ENCODE measurements around the gene EXOC3L4. TPM values are rescaled to one million over a fixed set of nuclear protein-coding genes. Genes with fewer than 3 reads are reported as not detected.
A peak's percentile ranks its signal among the peaks of the same experiment; 100 is the strongest.

Gene EXOC3L4
- polyA plus RNA-seq, 2 of the 4 experiments (the other 2 are of a cell fraction): 1.5 to 4.3 TPM

GRCh38 chr14:103081951-103082350 lies 12.6 kb upstream of the EXOC3L4 start:
- no peak overlapping the region for H3K4me3 ChIP-seq
- ATAC-seq (no peak), DNase-seq (ENCODE audit: low read depth in 1 of 2, low spot score in 1 of 2) (no peak), FAIRE-seq (no peak)
- no peaks in the 10 kb centered on the region for H3K9me3 ChIP-seq
- CTCF ChIA-PET: interaction anchor here (11.1 kb wide), 1 partner anchor 19 kb away, joined by 259 read pairs; the partner anchor contains the start of gene EXOC3L4
- no peaks in the 10 kb centered on the region for H3K4me1 ChIP-seq
- no peak overlapping the region for H3K4me2 ChIP-seq
- WGBS (ENCODE audit: missing lambda C conversion rate): 87% methylated on average over 2 of the region's 2 CpGs
- POLR2A ChIA-PET: no interaction called here
- H3K27ac ChIP-seq: no peak overlapping the region
- TF ChIP-seq SREBF2 (IDR thresholded peaks at IDR 0.05): no peak
- TF ChIP-seq FOXS1 (CRISPR knock-in tag; IDR thresholded peaks at IDR 0.05): no peak
- no peak for TF ChIP-seq GATA3 (IDR thresholded peaks at IDR 0.05; ENCODE audit: borderline replicate concordance)
- TF ChIP-seq RNF2 (IDR thresholded peaks at IDR 0.05; ENCODE audit: borderline replicate concordance, low read depth): no peak
- no peak for TF ChIP-seq MYC (IDR thresholded peaks at IDR 0.05; ENCODE audit: borderline replicate concordance, low read length)
- no peak for TF ChIP-seq KDM1A (IDR thresholded peaks at IDR 0.05; ENCODE audit: low read depth)
- TF ChIP-seq NR3C1 (IDR thresholded peaks at IDR 0.05): no peak
- no peak for TF ChIP-seq CTCF (IDR thresholded peaks at IDR 0.05)
- TF ChIP-seq REST (IDR thresholded peaks at IDR 0.05): no peak
- no peak for TF ChIP-seq JUN (IDR thresholded peaks at IDR 0.05)

- H3K4me3 ChIP-seq: no peak within 1 kb of the TSS
- no peaks in the 10 kb centered on the region for H3K9me3 ChIP-seq
- no peak for TF ChIP-seq PBX3 (IDR thresholded peaks at IDR 0.05)
- TF ChIP-seq BCL3 (IDR thresholded peaks at IDR 0.05): no peak
- no peak for TF ChIP-seq RFX5 (IDR thresholded peaks at IDR 0.05)
- no peak for TF ChIP-seq MAZ (IDR thresholded peaks at IDR 0.05; ENCODE audit: borderline replicate concordance, low read depth, low read length)
- TF ChIP-seq GATA3 (IDR thresholded peaks at IDR 0.05; ENCODE audit: borderline replicate concordance): no peak
- TF ChIP-seq RCOR1 (IDR thresholded peaks at IDR 0.05; ENCODE audit: low read depth, low read length): no peak
- TF ChIP-seq ZSCAN20 (CRISPR knock-in tag; IDR thresholded peaks at IDR 0.05): no peak
- TF ChIP-seq EP300 (IDR thresholded peaks at IDR 0.05): no peak
- TF ChIP-seq NPAS2 (CRISPR knock-in tag; IDR thresholded peaks at IDR 0.05; ENCODE audit: borderline replicate concordance): no peak
- DNase-seq (ENCODE audit: low read depth in 1 of 2, low spot score in 1 of 2) (no peak), ATAC-seq (peak in 1 of 2 experiments; percentile 17; a peak in 3 of 6 replicates), FAIRE-seq (no peak)
- H3K4me1 ChIP-seq: no peaks in the 10 kb centered on the region
- POLR2A ChIA-PET: no interaction called here
- WGBS (ENCODE audit: missing lambda C conversion rate): 82% methylated on average over 57 of the region's 61 CpGs
- CTCF ChIA-PET: interaction anchor here (0.7 to 3.7 kb wide), 8 partner anchors 8 to 389 kb away, joined by 3 to 22 read pairs (median 3); no protein-coding TSS in a partner anchor
- no peak within 1 kb of the TSS for H3K4me2 ChIP-seq
- H3K27ac ChIP-seq: peak within 1 kb of the TSS in 1 of 2 experiments; percentile 21; a peak in 2 of 6 replicates
These were observed 10.3 kb upstream of the EXOC3L4 start, which contains the start of gene LBHD2 for GRCh38 chr14:103084021-103084919. Gene LBHD2, plus strand, starts transcription at chr14:103084210. Its CDS starts 1,803 bp downstream, at chr14:103086013.
